HG03460 (cell line): ENCODE data around the gene FKBP5.
"Not testable (repeated sequence)": the region's sequence is repeated elsewhere in the genome, so short reads cannot be mapped to it uniquely, and the experiment has no call there.

Experiments
- ATAC-seq: cut with Tn5 transposase; IDR thresholded peaks from one replicate; pipeline ENCODE4 v1.9.1; 2021; ENCODE audit not compliant: unreplicated experiment

The FKBP5 gene

DNA sequence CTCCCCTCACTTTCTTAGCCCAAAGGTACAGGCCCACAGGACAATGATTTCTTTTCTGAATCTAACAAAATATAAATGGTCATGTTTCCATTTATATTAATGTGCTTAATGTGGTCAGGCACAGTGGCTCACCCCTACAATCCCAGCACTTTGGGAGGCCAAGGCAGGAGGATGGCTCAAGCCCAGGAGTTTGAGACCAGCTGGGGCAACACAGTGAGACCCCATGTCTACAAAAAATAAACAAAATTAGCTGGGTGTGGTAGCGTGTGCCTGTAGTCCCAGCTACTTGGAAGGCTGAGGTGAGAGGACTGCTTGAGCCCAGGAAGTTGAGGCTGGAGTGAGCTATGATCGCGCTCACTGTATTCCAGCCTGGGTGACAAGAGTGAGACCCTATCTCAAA, 98.8 kb downstream of the FKBP5 start:
- no peak for ATAC-seq

DNA sequence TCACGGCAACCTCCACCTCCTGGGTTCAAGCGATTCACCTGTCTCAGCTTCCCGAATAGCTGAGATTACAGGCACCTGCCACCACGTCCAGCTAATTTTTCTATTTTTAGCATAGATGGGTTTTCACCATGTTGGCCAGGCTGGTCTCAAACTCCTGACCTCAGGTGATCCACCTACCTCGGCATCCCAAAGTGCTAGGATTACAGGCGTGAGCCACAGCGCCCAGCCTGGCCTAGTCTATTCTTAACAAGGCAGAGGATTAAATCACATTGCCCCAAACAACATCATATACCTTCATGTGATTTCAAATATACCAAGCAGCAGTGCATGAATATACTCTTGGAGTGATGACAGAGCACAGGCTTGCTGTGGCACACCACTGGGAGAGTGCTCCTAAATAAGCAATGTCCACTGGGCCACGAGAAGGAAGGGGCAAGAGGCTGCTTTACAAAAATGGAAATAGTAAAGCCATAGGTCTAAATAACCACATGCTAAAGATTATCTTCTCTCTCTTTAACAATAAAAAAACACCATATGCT, 99.4 kb downstream of the FKBP5 start:
- ATAC-seq, result no peak

GRCh38 chr6:35587167-35587566, 101.5 kb downstream of the FKBP5 start:
- ATAC-seq, result no peak

DNA sequence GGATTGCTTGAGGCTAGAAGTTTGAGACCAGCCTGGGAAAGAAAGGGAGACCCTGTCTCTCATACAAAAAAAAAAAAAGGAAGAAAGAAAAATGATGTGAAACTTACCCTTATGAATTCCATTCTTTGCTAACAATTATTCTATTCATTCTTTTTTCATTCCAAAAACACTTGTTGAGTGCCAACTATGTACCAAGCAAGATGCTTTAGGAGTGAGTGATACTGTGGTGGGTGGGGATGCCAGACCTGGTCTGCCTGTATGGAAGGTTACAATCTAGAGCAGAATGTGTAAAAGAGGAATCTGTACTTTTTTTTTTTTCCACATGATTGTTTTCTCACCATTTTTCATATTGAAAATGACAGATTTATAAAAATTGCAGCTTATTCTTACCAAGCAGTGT, 102.2 kb downstream of the FKBP5 start:
- no peak for ATAC-seq

GRCh38 chr6:35585658-35586057, 103.1 kb downstream of the FKBP5 start:
- no peak for ATAC-seq

DNA sequence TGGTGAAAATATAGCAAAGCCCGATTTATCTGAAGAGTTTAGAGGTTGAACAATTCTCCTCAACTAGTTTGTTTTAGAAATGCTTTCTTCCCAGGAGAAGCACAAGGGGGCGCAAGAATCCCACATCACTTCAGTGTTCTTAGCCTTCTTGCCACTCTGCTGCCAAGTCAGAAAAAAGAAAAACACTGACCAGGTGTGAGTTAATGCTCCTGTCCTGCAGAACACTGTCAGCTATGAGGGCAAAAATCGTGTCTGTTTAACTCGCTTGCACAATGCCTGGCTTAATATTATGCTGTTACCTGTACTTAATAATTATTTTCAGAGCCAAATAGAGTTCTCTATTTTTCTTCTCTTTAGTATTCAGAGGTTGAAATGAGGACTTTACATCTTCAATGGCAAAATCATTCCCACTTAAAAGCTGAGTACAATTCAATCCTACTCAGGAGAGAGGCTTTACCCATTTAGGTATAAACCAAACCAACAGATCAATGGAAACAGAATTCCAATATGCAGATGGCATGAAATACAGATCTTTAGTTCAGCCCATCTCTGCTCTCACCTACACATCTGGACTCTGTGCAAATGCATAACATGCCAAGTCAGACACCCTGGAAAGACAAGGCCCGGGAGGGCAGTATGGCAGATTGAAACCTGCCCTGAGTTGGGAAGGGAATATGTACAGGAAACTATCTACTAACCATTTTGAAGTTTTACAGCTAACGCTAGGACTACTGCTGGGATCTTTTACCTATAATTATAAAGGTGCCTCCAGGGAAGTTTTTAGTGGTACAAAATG, 104.6 kb downstream of the FKBP5 start:
- ATAC-seq, result no peak

DNA sequence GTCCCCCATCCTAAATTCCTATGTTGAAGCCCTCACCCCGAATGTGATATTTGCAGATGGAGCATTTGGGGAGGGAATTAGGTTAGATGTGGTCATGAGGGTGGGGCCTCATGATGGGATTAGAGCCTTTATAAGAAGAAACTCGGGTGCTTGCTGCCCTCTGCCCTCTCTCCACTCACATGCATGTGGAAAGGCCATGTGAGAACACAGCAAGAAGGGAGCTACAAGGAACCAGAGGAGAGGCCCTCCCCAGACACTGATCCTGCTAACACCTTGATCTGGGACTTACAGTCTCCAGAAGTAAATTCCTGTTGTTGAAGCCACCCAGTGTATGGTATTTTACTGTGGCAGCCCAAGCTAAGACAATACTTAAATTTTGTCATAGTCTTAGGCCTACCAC, 106.4 kb downstream of the FKBP5 start:
- ATAC-seq, result no peak

DNA sequence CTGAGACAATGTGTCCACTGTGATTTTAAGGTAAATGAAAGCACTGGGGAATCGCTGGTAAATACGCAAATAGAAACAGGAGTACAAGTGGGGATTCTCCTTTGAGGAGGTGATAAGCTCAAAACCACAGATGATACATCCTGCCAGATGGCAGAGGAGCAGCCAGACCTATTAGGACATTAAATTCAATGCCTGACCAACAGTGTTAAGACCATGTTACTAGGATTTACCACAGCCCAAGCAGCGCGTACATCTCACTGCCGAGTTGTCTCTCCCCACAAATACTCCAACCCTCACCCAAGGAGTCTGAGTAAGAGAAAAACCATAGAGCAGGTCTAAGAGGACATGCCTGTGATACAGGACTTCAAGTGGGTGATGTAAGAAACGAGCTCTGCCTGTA, 107.1 kb downstream of the FKBP5 start:
- no peak for ATAC-seq

DNA sequence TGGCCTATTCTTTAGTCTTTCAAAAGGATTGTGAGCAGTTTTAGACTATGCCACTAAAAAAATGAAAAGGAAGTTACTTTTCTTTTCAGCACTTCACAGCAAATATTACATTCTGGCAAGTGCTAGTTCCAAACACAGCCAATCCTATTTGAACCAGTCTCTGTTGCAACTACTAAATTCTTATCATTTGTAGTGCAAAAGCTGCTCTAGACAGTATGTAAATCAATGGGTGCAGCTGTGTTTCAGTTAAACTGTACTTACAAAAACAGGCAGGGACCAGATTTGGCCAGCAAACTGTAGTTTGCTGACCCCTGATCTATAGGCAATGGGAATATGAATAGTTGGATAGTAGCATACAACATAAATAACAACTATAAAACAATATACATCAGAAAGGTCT, 107.9 kb downstream of the FKBP5 start:
- no peak for ATAC-seq

DNA sequence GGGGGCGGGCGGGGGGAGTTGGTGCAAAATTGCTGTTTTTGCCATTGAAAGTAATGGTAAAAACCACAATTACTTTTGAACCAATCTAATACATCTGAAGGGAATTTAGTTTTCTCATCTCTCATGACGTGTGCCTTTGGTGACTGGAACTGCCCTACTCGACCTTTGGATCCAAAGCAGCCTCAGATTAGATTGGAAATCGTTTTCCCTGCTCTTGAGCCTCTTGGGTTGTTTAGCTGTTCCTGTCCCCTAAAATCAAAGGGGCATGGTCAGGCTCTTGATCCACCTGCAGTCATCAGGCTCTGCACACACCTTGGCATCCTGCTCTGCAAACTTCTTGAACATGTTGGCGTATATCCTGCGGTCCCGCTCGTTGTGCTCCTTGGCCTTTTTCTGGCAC, 112.0 kb downstream of the FKBP5 start:
- no peak for ATAC-seq

DNA sequence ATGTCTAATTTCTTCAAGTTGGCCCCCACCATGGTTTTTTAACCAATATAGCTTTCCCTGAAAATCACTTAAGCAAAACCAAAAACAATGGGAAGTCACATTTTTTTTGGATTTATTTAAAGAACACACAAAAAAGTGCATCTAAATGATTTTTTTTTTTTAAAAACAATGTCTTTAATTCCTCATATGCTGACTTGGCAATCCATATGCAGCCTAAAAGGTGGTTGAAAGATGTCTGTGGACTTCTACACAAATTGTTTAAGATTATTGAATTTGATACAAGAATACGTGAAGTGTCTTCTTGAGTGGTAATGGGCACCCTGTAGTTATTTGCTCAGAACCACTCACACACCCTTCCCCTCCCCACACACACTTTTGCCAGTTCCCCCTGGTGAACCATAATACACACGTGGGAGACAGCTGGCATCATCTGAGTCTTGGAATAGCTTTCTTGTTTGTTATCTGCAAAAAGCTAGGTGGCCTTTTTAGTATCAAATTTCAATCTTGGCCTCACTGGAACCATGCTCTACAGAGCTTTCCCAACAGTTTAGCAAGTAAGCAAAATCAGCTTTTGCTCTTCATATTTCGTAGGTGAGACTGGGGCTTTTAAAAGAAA, 115.1 kb downstream of the FKBP5 start:
- ATAC-seq, result no peak

- ATAC-seq, result not testable (repeated sequence)
Observed at GRCh38 chr6:35570885-35571330, 117.8 kb downstream of the FKBP5 start.

DNA sequence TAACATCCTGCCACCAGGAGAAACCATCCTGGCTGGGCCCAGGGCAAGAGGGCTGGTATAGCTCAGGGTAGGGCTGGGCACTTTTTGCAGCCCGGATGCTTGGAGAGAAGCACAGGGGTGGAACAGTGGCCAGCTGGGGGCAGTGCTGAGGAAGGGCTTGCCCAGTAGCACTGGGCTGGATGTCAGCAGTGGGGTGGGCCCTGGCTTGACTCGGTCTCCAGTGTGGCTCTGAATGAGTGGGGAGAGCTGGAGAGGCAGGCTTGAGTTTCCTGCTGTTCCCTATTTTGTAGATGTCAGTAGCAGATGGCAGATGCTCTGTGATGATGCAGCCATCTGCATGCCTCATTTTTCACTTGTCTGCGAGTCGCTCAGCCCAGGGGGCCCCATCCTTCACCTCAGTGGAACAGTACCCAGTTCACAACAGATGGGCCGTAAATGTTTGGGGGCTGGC, 119.7 kb downstream of the FKBP5 start:
- ATAC-seq, result no peak

- no peak for ATAC-seq
Observed at GRCh38 chr6:35566794-35567193, 121.9 kb downstream of the FKBP5 start.

DNA sequence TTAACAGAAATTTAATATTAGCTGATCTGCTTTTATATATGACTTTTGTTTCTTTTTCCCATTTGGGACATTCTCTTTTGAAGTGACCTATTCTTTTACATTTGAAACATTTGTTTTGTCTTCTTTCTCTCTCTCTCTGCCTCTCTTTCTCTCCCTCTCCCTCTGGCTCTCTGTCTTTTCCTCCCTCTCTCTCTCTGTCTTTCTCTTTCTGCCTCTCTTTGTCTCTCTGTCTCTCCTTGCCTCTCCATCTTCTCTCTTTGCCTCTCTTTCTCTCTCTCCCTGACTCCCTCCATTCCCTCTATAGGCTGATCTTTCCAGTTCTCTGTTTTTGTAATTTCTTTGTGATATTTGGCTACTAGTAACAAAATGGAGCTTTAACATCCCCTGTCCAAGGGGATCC, 124.0 kb downstream of the FKBP5 start:
- ATAC-seq, result no peak

- ATAC-seq, result no peak
Observed at GRCh38 chr6:35562060-35562459, 126.7 kb downstream of the FKBP5 start.

- ATAC-seq, result no peak
Observed at GRCh38 chr6:35561113-35561512, 127.6 kb downstream of the FKBP5 start.

- no peak for ATAC-seq
Observed at GRCh38 chr6:35558571-35558970, 130.1 kb downstream of the FKBP5 start.

DNA sequence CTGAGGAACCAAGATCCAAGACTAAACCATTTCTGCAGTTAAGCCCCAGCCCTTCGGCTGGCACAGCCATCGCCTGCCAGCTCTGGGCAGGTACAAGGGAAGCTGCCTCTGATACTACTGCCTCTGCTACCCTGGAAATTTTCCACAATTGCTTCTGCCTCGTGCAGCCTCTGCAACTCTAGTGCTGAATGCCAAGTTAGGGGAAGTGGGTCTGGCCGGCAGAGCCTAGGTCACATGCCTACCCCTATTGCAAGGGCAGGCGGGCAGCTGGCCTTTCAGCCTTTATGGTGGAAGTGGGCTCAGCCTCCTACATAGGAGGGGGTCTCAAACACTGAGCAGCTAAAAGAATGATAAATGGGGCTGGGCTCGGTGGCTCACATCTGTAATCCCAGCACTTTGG, 131.5 kb downstream of the FKBP5 start:
- no peak for ATAC-seq

DNA sequence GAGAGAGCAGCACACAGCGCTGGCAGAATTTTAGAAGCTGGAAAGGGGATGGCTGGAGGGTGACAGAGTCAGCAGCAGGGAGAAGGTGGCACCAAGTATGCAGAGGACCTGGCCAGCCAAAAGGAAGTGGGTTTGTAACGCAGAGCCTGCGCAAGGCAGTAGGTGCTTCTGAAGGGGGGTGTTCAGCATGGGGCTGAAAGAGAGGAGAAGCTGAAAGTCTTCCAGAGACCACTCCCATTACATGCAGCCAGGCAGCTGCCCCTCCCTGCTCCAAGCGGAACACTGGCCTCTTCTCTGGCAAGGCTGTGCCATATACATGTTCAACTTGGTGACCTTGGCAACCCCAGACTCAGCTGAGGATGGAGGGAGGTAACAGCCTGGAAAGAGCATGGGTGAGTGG, 133.9 kb downstream of the FKBP5 start:
- no peak for ATAC-seq

DNA sequence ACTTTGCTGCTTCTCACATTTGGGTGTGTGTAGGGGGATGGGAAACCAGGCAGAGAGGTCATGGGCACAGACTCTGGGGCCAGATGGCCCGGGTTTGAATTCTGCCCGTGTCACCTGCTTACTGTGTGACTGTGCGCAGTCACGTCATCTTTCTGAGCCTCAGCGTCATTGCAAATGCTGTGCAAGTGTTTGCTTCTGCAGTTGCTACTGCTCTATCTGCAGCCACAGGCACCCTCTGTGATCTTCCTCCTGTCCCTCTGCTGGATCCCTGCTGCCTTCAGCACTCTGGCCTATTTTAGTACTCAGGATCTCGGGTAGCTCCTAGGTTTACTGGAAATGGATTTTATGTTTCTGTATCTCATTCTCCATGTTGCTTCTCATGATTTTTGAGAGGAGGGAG, 135.4 kb downstream of the FKBP5 start:
- ATAC-seq, result no peak

DNA sequence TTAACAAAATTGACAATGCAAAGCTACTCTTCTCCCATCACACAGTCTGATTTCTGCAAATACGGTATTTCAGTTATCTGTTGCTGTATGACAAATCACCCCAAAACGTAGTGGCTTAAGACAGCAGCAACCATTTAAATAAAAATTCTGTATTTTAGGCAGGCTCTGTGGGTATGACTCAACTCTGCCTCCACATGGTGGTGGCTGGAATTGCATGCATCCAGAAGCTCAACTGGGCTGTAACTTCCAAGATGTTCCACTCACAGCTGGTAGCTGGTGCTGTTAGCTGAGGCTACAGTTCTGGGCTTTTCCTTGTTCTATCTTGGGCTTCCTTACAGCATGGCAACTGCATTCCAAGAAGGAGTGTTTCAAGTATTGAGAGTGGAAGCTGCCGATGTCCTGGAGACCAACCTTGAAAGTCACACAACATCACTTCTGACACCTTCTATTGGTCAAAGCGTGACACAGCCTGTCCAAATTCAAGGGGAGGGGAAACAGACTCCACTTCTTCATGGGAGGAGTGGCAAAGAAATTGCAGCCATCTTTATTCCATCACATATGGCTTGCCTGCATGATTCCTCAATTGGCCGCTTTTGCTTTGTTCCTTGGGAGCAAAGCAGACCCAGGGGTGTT, 136.3 kb downstream of the FKBP5 start:
- ATAC-seq, result no peak
